K562 treated with DMSO at 1 percent for 48 hours (cell line): ENCODE results near the gene PARN. TPM values are rescaled to one million over a fixed set of nuclear protein-coding genes. Genes with fewer than 3 reads are reported as not detected.

ENCODE experiments used
- total RNA-seq: library from RNA; unstranded; fragments of 300-600 nt; gene quantifications from 2 replicates; pipeline ENCODE4 v1.2.3, GENCODE V29; 2022; ENCODE audit warnings: low replicate concordance; ENCODE audit errors: extremely low read depth

The PARN gene, protein sequence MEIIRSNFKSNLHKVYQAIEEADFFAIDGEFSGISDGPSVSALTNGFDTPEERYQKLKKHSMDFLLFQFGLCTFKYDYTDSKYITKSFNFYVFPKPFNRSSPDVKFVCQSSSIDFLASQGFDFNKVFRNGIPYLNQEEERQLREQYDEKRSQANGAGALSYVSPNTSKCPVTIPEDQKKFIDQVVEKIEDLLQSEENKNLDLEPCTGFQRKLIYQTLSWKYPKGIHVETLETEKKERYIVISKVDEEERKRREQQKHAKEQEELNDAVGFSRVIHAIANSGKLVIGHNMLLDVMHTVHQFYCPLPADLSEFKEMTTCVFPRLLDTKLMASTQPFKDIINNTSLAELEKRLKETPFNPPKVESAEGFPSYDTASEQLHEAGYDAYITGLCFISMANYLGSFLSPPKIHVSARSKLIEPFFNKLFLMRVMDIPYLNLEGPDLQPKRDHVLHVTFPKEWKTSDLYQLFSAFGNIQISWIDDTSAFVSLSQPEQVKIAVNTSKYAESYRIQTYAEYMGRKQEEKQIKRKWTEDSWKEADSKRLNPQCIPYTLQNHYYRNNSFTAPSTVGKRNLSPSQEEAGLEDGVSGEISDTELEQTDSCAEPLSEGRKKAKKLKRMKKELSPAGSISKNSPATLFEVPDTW
- total RNA-seq, result not detected in 2 replicates

GRCh38 chr16:14629919-14630619, at the start of gene PARN:
PARN (minus strand) TSS chr16:14630260; CDS start chr16:14630125, 135 bp downstream.

GRCh38 chr16:14632693-14633569, 2.9 kb upstream of the PARN start, which contains the start of gene BFAR:
BFAR (plus strand) TSS chr16:14632951; CDS start chr16:14644347, 11,396 bp downstream.

Other genes starting within 250 kb of the PARN start
- not detected in 2 replicates for gene BFAR, start 2.7 kb upstream of the PARN start, total RNA-seq
- not detected in 2 replicates for gene PLA2G10, start 64.0 kb upstream of the PARN start, total RNA-seq
- gene NPIPA3, start 73.2 kb upstream of the PARN start, total RNA-seq, result not detected in 2 replicates
- gene NPIPA2, start 112.3 kb upstream of the PARN start, total RNA-seq, result not detected in 2 replicates
- not detected in 2 replicates for gene NOMO1, start 203.5 kb upstream of the PARN start, total RNA-seq